GM19397 (cell line): ENCODE results near the gene ZBTB17.

ENCODE experiments used
- ATAC-seq: cut with Tn5 transposase; IDR thresholded peaks from one replicate; pipeline ENCODE4 v1.9.1; 2021; ENCODE audit warnings: mild to moderate bottlenecking, moderate library complexity; ENCODE audit not compliant: unreplicated experiment

Gene ZBTB17

DNA sequence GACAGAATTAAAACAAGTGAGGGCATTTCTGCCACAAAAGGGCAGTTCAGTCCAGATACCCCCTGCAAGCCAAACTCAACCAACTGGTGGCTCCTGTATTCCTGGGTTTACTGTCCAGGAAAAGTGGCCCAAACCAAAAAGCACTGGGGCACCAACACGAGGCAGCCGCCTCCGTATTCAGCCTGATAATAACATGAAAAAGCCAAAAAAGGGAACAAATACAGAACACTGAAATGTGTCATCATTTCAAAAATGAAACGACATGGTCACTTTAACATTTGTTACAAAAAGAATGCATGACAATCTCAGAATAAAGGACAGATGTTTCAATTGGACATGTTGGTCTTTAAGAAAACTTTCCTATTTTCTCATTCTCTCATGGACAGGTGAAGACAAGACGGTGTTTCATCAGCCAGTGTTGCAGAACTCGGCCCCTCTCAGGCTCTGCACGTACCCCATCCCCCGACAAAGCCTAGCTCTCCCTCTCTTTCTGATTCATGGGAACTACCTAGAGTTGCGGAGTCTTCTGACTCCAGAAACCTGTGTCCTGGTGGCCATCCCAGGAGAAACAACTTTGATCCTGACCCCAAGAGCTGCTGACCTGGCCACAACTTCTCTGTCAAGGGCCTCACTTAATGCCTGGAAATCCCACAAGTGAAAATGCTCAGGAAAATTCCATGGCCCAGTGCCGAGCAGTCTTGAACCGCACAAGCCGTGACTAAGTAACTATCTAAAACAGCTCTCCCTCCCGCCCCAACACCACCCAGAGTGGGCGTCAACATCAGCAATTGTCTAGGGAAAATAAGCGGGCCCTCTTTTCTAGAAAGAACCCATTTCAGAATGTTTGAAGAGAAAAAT, 27.1 kb downstream of the ZBTB17 start:
- no peak for ATAC-seq

GRCh38 chr1:15948091-15948591, 27.8 kb downstream of the ZBTB17 start:
- no peak for ATAC-seq

DNA sequence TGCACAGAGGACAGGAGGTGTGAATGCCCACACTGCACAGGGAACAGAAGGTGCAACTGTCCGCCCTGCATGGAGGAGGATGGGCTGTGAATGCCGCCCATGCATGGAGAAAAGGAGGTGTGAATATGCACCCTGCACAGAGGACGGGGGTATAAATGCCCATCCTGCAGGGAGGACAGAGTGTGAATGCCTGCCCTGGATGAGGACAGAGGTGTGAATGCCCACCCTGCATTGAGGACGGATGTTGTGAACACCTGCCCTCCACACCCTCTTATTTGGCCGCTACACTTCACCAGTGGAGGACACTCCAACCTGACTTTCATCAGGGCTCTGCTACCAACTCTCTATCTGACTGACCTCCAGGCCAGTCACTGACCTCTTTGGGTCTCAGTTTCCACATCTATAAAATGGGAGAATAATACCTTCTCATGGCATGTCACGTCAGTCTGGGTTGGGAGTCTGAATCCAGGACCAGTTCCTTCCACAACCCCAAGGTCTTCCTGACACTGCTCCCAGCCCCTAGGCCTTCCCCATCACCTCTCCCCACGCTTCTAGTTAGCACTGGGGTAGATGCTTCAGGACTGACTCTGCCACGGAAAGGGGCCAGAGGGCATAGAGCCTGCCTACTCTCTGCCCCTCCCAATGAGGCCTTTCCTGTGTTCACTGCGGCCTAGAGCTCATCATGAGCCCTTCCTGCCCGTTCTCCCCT, 28.4 kb downstream of the ZBTB17 start:
- ATAC-seq: no peak

- no peak for ATAC-seq
Observed at GRCh38 chr1:15946571-15947381, 29.1 kb downstream of the ZBTB17 start.

DNA sequence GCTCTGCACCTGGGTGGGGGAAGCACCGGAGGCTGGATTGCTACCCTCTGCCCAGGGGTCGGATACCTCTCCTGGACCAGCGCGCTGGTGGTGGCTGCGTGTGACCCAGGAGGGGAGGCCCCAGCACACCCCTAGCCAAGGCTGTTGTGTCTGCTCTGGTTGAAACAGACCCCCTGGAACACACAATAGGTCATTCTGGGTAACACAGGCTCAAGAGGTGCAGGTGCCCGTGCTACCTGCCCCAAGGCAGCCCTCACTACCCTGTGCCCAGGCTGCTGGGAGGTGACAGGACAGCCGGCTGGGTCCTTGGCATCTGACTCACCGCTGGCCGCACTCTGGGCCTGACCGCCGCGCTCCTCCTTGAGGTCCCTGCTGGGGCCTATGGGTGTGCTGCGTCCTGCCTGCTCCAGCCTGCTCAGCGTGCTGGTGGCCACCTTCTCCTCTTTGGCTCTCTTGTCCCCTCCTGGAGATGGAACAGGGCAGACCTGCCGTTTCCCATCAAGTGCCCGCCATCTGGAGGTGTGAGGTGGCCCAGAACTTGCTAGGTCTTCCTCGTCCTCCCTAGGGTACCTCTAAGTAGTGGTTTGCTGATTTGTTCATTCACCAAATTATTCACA, 30.0 kb downstream of the ZBTB17 start:
- ATAC-seq: no peak

DNA sequence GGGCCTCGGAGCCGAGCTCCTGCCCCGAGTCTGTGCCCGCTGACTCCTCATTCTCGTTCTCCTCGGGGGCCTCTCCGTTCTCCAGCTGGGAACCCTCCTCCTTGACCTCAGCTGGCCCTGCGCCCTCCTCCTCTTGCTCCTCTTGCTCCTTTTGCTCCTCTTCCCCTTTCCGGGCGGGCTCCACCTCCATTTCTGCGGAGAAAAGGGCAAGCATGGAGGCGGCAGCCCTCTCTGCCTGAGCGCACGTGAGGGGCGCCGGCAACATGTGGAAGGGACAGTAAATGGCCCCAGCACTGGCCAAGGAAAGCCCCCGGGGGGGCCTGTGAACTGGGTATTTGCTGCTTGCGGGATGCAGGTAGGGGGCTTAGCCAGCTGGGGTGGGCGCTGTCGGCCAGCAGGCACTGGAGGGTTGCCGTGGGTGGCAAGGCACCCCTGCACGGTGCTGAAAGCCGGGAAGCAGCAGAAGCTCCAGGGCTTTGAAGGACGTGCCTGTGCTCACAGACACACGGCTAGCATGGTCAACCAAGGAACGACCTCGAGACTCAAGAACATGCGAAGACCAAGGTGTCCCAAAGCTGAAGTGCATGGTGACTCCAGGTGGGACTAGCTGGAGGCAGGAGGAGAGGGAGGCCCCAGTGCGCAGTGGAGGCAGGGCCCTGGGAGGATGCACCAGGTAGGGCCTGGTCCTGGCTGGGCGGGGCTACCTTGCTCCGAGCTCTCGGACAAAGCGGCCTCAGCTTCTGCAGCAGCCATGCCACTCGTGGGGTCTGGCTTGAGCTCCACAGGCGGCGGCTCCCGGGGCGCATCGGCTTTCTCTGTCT, 30.7 kb downstream of the ZBTB17 start:
- ATAC-seq: no peak

- no peak for ATAC-seq
Observed at GRCh38 chr1:15944308-15945010, 31.4 kb downstream of the ZBTB17 start.

DNA sequence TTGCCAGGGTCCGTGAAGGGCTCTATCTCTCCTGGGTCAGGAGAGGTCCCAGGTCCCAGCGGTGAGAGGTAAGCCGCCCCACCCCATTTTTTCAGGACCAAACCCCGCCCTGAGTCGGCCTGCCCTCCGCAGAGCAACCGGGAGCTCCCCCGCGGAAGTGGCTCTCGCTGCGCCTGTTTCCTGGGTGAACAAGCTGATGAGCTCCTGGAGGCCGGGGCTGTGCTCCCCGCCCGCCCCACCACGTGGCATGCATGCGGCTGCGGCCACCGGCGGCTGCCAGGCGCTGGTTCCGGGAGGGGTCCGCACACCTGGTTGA, 32.0 kb downstream of the ZBTB17 start:
- no peak for ATAC-seq

DNA sequence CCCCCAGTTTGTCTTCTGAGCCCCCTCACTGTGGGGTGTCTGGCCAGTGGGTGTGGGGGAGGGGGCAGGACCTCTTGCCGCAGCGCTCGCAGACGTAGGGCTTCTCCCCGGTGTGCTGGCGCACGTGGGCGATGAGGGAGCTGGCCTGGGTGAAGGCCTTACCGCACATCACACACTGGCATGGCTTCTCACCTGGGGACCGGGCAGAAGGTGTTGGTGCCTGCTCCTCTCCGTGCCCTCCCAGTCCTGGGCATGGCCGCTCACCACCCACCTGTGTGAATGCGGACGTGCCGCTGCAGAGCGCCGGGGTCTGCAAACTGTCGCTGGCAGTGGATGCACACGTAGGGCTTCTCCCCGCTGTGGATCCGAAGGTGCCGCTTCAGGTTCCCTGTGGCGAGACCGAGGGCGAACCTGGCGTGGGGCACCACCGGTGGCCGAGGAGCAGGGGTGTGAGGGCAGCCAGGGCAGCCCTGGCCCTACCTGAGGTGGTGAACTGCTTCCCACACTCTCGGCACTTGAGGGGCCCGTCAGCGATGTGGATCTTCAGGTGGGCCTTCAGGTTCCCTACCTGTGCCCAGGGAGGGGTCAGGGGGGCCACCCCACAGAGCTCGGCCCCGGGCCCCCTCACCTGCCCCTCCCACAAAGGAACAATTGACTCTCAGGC, 32.4 kb downstream of the ZBTB17 start:
- ATAC-seq: no peak

DNA sequence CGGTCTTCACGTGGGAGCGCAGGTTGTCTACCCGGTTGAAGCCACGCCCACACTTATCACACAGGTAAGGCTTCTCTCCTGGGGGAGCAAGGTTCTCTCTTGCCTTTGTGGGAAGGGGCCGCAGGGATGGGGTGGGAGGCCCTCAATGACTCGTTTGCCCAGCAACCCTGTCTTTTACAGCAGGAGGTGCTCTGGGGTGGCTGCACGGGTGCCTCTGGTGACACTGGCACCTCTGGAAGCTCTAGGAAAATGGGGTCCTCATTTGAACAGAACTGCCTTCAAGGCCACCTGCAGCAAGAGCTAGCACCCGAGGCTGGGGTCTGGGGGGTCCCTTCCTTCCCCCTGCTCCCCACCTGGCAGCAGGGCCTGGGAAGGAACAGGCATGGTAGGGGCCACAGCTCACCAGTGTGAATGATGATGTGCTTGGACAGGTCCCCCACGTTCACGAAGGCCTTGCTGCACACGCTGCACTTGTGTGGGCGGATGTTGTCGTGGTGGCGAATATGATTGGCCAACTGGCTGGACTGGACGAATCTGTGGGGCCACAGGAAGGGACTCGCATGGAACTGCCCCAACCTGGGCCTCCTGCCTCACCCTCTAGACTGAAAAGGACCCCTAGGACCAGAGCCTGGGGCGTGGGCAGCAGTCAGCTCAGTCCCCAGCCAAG, 33.1 kb downstream of the ZBTB17 start:
- ATAC-seq: no peak

GRCh38 chr1:15941899-15942660, 33.8 kb downstream of the ZBTB17 start:
- no peak for ATAC-seq

GRCh38 chr1:15941044-15941840, 34.7 kb downstream of the ZBTB17 start:
- no peak for ATAC-seq

DNA sequence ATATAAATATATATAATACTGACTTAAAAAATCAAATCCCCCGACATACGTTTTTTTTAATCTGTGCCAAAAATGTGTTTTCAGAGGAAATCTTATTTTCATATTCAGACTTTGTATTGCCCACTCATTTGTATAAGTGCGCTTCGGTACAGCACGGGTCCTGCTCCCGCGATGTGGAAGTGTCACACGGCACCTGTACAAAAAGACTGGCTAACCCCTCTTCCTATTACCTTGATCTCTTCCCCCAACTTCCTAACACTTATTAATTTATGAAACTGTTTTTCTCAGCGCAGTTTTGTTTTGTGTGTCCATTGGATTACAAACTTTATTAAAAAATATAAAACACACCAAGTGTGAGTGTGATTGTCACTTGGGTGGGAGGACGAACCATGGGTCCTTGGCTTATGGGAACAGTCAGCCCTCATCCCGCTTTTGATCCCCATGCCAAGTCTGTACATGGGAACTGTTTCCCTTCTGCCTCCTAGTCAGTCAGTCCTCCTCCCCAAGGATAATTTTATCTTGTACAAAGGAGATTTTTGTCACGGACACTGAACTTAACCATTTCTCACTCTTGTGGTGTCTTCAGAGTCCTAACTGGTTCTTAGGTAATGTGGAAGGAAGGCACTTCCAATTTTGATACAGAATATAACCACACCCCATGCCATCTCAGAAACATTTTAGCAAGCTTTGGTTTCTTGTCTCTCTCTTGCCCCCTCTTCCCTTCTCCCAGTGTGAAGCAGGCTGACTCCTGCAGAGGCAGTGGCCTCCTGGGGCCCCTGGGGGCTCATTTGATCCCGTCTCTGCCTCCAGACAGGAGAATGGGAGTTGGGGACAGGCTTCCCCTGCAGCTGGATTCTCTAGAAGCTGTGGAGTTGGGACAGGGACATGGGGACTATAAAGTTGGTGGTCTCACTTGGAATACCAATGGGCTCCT, 35.5 kb downstream of the ZBTB17 start:
- no peak for ATAC-seq

DNA sequence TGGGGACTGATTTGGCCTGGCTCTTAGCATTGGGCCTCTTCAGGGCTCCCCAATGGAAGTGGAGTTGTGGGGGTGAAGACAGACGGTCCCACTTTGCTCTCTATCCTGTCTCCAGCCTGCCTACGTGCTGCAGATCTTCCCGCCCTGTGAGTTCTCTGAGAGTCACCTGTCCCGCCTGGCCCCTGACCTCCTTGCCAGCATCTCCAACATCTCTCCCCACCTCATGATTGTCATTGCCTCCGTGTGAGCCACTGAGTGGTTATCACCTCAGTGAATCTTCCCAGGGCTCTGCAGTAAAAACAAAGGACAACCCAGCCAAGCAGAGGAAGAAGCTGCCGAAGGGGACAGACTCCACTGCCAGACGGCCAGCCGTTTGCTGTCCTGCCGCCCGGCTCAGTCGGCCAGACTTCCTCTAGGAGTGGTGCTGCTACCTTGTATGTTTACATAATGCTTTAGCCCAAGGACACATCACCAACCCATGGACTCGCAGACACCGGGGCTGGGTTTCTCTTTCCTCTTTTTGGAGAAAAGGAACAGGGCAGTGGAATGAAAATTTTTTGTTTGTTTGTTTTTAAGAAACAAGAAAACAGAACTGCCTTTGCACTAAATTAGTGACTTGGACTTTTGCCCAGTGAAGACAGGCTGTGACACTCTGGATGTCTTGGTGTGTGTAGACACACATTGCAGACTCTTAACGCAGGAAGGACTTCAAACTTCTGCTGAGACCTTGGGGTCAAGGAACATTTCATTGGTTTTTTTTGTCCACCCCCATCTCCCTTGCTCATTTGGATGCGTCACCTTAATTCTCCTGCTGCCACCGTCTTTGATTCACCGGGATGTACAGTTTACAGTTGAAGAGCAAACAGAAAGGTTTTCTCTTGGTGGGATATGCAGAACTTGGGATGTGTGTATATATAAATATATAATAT, 36.5 kb downstream of the ZBTB17 start:
- no peak for ATAC-seq
